ENCODE results near the gene CKMT2.

GRCh38 chr5:81305785-81306184, 72.7 kb downstream of the CKMT2 start:
- TF ChIP-seq CTCF (IDR thresholded peaks at IDR 0.05) (no peak), POLR2A (IDR thresholded peaks at IDR 0.05) (no peak), POLR2AphosphoS5 (IDR thresholded peaks at IDR 0.05) (no peak)
